NOMO-1 (cell line): ENCODE data around the gene XPO4.

Source experiments
- DNase-seq, 2 experiments: peaks; one replicate each; lab custom pipeline; 2025; ENCODE audit not compliant: unreplicated experiment in 2 of 2; lab: John Stamatoyannopoulos, UW

Gene XPO4

GRCh38 chr13:20729633-20730585, 172.6 kb downstream of the XPO4 start:
- DNase-seq, result no peak

- no peak for DNase-seq
Observed at GRCh38 chr13:20728579-20729311, 173.8 kb downstream of the XPO4 start.

GRCh38 chr13:20727856-20728255, 174.7 kb downstream of the XPO4 start:
- no peak for DNase-seq
